ENCODE measurements around the gene RNH1.

RNH1 gene

DNA sequence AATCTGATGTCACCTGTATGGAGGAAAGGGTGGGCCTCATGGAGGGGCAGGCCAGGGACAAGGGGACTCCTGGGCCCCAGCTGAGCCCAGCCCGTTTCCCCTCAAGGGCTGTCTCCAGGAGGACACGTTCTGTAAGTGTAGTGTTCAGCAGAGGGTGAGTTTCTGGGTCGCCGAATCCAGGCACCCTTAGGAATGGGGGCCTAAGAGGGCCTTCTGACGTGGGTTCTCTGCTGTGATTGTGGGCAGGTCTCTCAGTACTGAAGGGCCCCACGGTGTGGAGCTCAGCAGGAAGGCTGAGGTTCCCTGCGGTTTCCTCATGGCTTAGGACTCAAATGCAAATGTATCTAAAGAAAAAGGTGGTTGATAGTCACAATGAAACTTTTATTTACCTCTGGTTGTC, 50.5 kb downstream of the RNH1 start:
- DNase-seq: no peak
- Histone ChIP-seq H2AK5ac (ENCODE audit: low read length) (no peak overlapping the region), H3K23ac (ENCODE audit: low read length) (no peak overlapping the region), H4K5ac (ENCODE audit: low read length) (no peak overlapping the region), H2BK5ac (ENCODE audit: low read length) (no peak overlapping the region), H3K79me2 (ENCODE audit: control insufficient read depth, insufficient read depth, low read length) (peaks cover 61% of the 10 kb centered on the region), H2BK15ac (replicated peaks; ENCODE audit: low read depth) (no peak overlapping the region), H3K27ac (ENCODE audit: low read depth, low read length) (no peak overlapping the region), H3K4me1 (ENCODE audit: control insufficient read depth, low read depth, low read length) (no peaks in the 10 kb centered on the region), H2BK120ac (ENCODE audit: low read depth, low read length) (no peak overlapping the region), H4K8ac (ENCODE audit: low read depth, low read length) (no peak overlapping the region), H3K18ac (ENCODE audit: low read length) (no peak overlapping the region), H3K9ac (ENCODE audit: low read length) (no peak overlapping the region), H3K27me3 (ENCODE audit: insufficient read depth, low read length, poor library complexity) (no peaks in the 10 kb centered on the region), H3K79me1 (ENCODE audit: low read length) (peaks cover 40% of the 10 kb centered on the region), H3K56ac (ENCODE audit: low read length) (no peak overlapping the region), H3K4me2 (ENCODE audit: low read length) (no peak overlapping the region), H3K36me3 (ENCODE audit: control insufficient read depth, insufficient read depth, low read length) (peaks cover 4% of the 10 kb centered on the region), H3K4ac (ENCODE audit: low read depth, low read length) (no peak overlapping the region), H3K4me3 (ENCODE audit: low read length) (no peak overlapping the region)
- WGBS (ENCODE audit: extremely low coverage, insufficient coverage, low lambda C conversion rate): no CpG with 5 or more reads among the region's 7 CpGs

DNA sequence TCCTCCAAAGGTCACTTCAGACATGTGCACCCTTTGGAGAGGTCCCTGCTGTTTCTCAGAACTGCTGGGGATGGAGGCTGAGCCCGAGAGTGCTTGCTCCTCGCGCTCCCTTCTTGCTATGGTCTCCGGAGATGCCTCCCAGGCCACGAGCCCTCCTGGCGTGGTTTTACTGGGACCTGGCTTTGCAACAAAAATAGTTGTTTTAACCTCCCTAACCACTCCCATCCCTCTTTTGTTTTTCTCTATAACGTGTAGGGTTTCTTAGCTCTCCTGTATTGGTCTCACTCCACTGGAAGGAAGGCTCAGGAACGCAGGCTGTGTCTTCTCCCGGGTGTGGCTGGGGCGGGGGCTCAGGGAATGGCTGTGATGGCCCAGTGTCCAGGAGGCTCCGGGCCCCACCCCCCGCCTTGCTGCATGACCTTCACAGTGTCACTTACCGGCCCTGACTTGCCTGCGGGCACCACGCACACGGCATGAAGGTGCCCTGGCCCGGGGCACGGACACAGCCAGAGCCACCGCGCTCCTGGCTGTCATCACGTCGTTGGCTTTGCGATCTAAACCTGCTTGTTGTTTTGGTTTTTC, 51.4 kb downstream of the RNH1 start:
- H4K5ac ChIP-seq (ENCODE audit: low read length): no peak overlapping the region
- H3K56ac ChIP-seq (ENCODE audit: low read length): no peak overlapping the region
- H3K27me3 ChIP-seq (ENCODE audit: insufficient read depth, low read length, poor library complexity): no peaks in the 10 kb centered on the region
- DNase-seq: no peak
- H3K36me3 ChIP-seq (ENCODE audit: control insufficient read depth, insufficient read depth, low read length): peaks cover 4% of the 10 kb centered on the region
- H3K4me1 ChIP-seq (ENCODE audit: control insufficient read depth, low read depth, low read length): no peaks in the 10 kb centered on the region
- H2BK5ac ChIP-seq (ENCODE audit: low read length): no peak overlapping the region
- no peak overlapping the region for H2AK5ac ChIP-seq (ENCODE audit: low read length)
- H3K27ac ChIP-seq (ENCODE audit: low read depth, low read length): no peak overlapping the region
- H3K4ac ChIP-seq (ENCODE audit: low read depth, low read length): no peak overlapping the region
- no peak overlapping the region for H2BK15ac ChIP-seq (replicated peaks; ENCODE audit: low read depth)
- H3K18ac ChIP-seq (ENCODE audit: low read length): no peak overlapping the region
- H3K23ac ChIP-seq (ENCODE audit: low read length): no peak overlapping the region
- H4K8ac ChIP-seq (ENCODE audit: low read depth, low read length): no peak overlapping the region
- no peak overlapping the region for H3K4me2 ChIP-seq (ENCODE audit: low read length)
- no peak overlapping the region for H3K4me3 ChIP-seq (ENCODE audit: low read length)
- peaks cover 41% of the 10 kb centered on the region for H3K79me1 ChIP-seq (ENCODE audit: low read length)
- WGBS (ENCODE audit: extremely low coverage, insufficient coverage, low lambda C conversion rate): no CpG with 5 or more reads among the region's 23 CpGs
- no peak overlapping the region for H3K9ac ChIP-seq (ENCODE audit: low read length)
- peaks cover 67% of the 10 kb centered on the region for H3K79me2 ChIP-seq (ENCODE audit: control insufficient read depth, insufficient read depth, low read length)
- no peak overlapping the region for H2BK120ac ChIP-seq (ENCODE audit: low read depth, low read length)

DNA sequence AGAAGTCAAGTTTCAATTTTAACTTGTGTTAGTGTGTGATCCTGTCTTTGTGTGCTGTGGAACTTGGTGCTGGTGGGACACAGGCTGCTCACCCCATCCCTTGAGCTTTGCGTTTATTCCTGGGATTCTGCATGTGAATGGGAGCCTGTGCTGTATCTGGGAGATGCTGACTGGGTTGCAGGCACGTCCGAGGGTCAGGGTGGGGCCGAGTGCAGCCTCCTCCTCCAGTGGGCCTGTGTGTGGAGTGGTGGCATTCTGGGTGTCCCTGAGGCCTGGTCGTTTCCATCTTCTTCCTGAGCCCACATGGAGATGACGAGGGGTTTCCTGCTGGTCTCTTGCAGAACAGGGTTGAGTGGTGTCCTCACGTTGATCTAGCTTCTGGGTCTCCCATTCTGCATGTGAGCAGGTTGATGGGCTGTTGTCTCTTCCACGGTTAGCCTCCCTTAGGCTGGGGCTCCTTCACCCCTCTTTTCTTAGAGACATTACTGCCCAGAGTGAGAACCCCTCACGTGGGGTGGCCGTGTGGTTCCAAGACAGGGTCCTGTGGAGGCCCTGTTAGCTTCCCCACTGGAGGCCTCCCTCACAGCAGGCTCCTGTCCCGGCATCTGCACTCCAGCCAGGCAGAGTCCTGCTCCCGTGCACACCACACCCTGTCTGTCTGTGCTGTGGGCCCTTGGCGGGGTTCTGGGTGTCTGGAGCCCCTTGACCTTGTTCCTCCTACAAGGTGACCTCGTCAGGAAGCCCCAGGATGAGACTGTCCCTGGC, 52.1 kb downstream of the RNH1 start:
- Histone ChIP-seq H3K18ac (ENCODE audit: low read length) (no peak overlapping the region), H3K79me2 (ENCODE audit: control insufficient read depth, insufficient read depth, low read length) (peaks cover 67% of the 10 kb centered on the region), H4K8ac (ENCODE audit: low read depth, low read length) (no peak overlapping the region), H2BK120ac (ENCODE audit: low read depth, low read length) (no peak overlapping the region), H3K27ac (ENCODE audit: low read depth, low read length) (no peak overlapping the region), H3K4me2 (ENCODE audit: low read length) (no peak overlapping the region), H3K23ac (ENCODE audit: low read length) (no peak overlapping the region), H3K79me1 (ENCODE audit: low read length) (peaks cover 40% of the 10 kb centered on the region), H3K27me3 (ENCODE audit: insufficient read depth, low read length, poor library complexity) (no peaks in the 10 kb centered on the region), H2BK5ac (ENCODE audit: low read length) (no peak overlapping the region), H3K56ac (ENCODE audit: low read length) (no peak overlapping the region), H3K4me3 (ENCODE audit: low read length) (no peak overlapping the region), H2BK15ac (replicated peaks; ENCODE audit: low read depth) (no peak overlapping the region), H3K4ac (ENCODE audit: low read depth, low read length) (no peak overlapping the region), H3K4me1 (ENCODE audit: control insufficient read depth, low read depth, low read length) (no peaks in the 10 kb centered on the region), H3K36me3 (ENCODE audit: control insufficient read depth, insufficient read depth, low read length) (peaks cover 3% of the 10 kb centered on the region), H4K5ac (ENCODE audit: low read length) (no peak overlapping the region), H3K9ac (ENCODE audit: low read length) (no peak overlapping the region), H2AK5ac (ENCODE audit: low read length) (no peak overlapping the region)
- no peak for DNase-seq
- no CpG with 5 or more reads among the region's 14 CpGs for WGBS (ENCODE audit: extremely low coverage, insufficient coverage, low lambda C conversion rate)

DNA sequence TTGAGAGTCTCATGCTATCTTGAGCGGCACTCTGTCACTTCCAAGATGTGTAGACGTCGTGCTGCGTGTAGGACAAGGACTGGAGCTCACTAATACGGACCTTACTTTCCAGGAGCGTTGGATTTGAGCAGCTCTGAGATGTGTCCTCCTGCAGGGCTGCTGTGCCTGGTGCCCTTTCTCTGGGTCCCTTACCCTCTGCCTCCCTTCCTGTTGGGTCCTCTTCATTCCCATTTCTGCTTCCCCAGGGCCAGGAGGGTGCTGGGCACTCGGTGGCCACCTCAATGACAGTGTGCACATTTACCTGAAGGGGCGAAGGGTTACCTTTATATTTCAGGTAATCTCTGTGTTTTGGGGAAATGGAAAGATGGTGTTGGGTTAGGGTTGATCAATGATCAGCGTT, 53.0 kb downstream of the RNH1 start:
- H3K27ac ChIP-seq (ENCODE audit: low read depth, low read length): no peak overlapping the region
- H3K79me2 ChIP-seq (ENCODE audit: control insufficient read depth, insufficient read depth, low read length): peaks cover 64% of the 10 kb centered on the region
- no peak for DNase-seq
- no peak overlapping the region for H2AK5ac ChIP-seq (ENCODE audit: low read length)
- H3K79me1 ChIP-seq (ENCODE audit: low read length): peaks cover 37% of the 10 kb centered on the region
- H3K9ac ChIP-seq (ENCODE audit: low read length): no peak overlapping the region
- H3K4me1 ChIP-seq (ENCODE audit: control insufficient read depth, low read depth, low read length): no peaks in the 10 kb centered on the region
- H2BK120ac ChIP-seq (ENCODE audit: low read depth, low read length): no peak overlapping the region
- H2BK5ac ChIP-seq (ENCODE audit: low read length): no peak overlapping the region
- no peak overlapping the region for H3K4me3 ChIP-seq (ENCODE audit: low read length)
- no CpG with 5 or more reads among the region's 9 CpGs for WGBS (ENCODE audit: extremely low coverage, insufficient coverage, low lambda C conversion rate)
- no peak overlapping the region for H4K8ac ChIP-seq (ENCODE audit: low read depth, low read length)
- no peak overlapping the region for H2BK15ac ChIP-seq (replicated peaks; ENCODE audit: low read depth)
- H3K36me3 ChIP-seq (ENCODE audit: control insufficient read depth, insufficient read depth, low read length): peaks cover 1% of the 10 kb centered on the region
- no peaks in the 10 kb centered on the region for H3K27me3 ChIP-seq (ENCODE audit: insufficient read depth, low read length, poor library complexity)
- no peak overlapping the region for H3K56ac ChIP-seq (ENCODE audit: low read length)
- no peak overlapping the region for H3K4me2 ChIP-seq (ENCODE audit: low read length)
- H3K23ac ChIP-seq (ENCODE audit: low read length): no peak overlapping the region
- no peak overlapping the region for H4K5ac ChIP-seq (ENCODE audit: low read length)
- no peak overlapping the region for H3K4ac ChIP-seq (ENCODE audit: low read depth, low read length)
- no peak overlapping the region for H3K18ac ChIP-seq (ENCODE audit: low read length)

DNA sequence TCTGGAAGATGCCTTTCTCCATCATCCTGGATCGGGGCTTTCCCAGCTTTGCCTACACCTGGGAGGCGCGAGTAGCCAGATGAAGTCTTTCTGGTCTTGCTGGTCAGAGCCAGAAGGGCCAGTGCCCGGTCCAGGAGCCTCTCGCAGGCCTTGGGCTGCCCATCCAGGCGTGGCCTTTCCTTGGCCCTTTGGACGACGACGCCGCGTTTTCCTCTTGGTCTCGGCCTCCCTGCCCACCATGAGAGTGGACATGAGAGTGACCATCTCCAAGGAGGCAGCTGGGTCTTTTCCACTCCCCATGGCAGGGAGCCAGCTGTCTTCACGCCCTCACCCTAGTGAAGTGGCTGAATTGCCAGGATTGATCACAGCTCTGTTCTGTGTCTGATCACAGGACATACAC, 53.5 kb downstream of the RNH1 start:
- Histone ChIP-seq H3K4me1 (ENCODE audit: control insufficient read depth, low read depth, low read length) (no peaks in the 10 kb centered on the region), H3K79me1 (ENCODE audit: low read length) (peaks cover 34% of the 10 kb centered on the region), H3K4ac (ENCODE audit: low read depth, low read length) (no peak overlapping the region), H3K18ac (ENCODE audit: low read length) (no peak overlapping the region), H2BK120ac (ENCODE audit: low read depth, low read length) (no peak overlapping the region), H2AK5ac (ENCODE audit: low read length) (no peak overlapping the region), H3K4me3 (ENCODE audit: low read length) (no peak overlapping the region), H3K9ac (ENCODE audit: low read length) (no peak overlapping the region), H2BK5ac (ENCODE audit: low read length) (no peak overlapping the region), H3K36me3 (ENCODE audit: control insufficient read depth, insufficient read depth, low read length) (peaks cover 1% of the 10 kb centered on the region), H3K27me3 (ENCODE audit: insufficient read depth, low read length, poor library complexity) (no peaks in the 10 kb centered on the region), H3K27ac (ENCODE audit: low read depth, low read length) (no peak overlapping the region), H2BK15ac (replicated peaks; ENCODE audit: low read depth) (no peak overlapping the region), H4K8ac (ENCODE audit: low read depth, low read length) (no peak overlapping the region), H4K5ac (ENCODE audit: low read length) (no peak overlapping the region), H3K79me2 (ENCODE audit: control insufficient read depth, insufficient read depth, low read length) (peaks cover 60% of the 10 kb centered on the region), H3K4me2 (ENCODE audit: low read length) (no peak overlapping the region), H3K56ac (ENCODE audit: low read length) (no peak overlapping the region), H3K23ac (ENCODE audit: low read length) (no peak overlapping the region)
- no CpG with 5 or more reads among the region's 13 CpGs for WGBS (ENCODE audit: extremely low coverage, insufficient coverage, low lambda C conversion rate)
- DNase-seq: no peak
